GM18507 (cell line): ENCODE results near the gene NFATC1.

ENCODE experiments used
- DNase-seq: peaks from one replicate; pipeline ENCODE4 v3.0.0; 2011; ENCODE audit warnings: low read depth; ENCODE audit not compliant: insufficient read length; ENCODE audit errors: extremely low spot score
- FAIRE-seq: peaks from 2 replicates; lab custom pipeline; 2011; peaks lifted over from hg19 to GRCh38; lab: Jason Lieb, UNC

The NFATC1 gene

DNA sequence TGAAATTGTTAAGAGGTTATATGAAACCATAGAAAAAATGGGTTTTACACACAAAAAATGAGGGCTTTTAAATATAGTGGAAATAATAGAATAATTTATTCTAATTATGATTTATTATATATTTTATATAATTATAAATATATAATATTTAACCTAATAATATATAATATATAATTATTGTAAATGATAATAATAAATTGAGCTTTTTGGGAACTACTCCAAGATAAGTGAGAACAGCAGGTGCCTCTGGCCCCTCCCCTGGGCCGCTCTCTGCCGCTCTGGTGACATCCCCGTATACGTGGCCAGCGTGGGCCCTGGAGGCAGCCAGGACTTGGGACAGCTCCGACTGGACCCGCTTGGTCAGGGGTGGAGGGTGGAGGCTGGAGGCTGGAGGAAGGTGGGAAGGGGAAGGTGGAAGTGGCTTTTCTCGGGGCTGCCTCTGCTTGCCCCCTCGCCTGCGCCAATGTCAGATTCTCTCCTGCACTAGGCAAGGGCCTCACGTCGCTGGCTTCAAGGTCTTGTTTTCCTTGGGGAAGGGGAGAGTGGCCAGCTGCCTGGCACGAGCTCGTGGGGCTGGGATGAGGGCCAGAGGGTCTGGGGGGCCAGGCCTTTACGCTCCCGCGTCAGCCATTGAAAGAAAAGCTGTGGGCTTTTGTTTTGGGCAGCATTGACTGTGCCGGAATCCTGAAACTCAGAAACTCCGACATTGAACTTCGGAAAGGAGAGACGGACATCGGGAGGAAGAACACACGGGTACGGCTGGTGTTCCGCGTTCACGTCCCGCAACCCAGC is 54.8 kb downstream of the NFATC1 start:
- DNase-seq: no peak
- FAIRE-seq: no peak

DNA sequence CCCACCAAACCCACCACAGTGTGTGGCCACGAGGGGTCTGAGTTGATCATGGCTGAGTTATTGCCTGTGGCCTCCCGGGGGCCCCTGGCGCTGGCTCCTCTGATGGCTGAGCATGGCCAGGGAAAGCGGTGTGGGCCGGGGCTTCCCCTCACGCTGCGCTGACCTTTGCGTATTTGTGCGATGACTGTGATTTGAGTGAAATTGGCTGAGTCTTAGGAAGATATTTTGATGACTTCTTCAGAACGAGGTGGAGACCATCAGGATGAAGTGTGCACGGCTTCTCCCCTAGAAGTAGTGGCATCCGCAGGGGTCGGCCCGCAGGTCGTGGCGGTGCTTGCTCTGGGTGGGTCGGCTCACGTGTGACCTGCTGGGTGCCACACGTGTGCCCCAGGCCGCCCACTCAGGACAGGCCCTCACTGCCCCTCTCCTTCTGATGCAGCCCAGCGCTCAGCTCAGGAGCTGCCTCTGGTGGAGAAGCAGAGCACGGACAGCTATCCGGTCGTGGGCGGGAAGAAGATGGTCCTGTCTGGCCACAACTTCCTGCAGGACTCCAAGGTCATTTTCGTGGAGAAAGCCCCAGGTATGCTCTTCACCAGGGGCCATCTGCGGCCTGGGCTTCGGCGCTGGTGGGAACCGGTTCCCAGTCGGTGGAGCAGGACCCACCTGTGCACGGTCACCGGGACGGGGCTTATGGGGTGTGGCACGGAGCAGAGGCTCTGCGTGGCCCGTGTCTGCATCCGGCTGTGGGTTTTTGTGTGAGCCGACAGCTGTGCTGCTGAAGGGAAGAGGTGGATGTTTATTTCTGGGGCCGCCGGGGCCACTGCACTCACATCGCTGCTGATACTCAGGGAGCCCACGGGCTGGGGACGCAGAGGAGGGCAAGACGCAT is 55.8 kb downstream of the NFATC1 start:
- DNase-seq: no peak

DNA sequence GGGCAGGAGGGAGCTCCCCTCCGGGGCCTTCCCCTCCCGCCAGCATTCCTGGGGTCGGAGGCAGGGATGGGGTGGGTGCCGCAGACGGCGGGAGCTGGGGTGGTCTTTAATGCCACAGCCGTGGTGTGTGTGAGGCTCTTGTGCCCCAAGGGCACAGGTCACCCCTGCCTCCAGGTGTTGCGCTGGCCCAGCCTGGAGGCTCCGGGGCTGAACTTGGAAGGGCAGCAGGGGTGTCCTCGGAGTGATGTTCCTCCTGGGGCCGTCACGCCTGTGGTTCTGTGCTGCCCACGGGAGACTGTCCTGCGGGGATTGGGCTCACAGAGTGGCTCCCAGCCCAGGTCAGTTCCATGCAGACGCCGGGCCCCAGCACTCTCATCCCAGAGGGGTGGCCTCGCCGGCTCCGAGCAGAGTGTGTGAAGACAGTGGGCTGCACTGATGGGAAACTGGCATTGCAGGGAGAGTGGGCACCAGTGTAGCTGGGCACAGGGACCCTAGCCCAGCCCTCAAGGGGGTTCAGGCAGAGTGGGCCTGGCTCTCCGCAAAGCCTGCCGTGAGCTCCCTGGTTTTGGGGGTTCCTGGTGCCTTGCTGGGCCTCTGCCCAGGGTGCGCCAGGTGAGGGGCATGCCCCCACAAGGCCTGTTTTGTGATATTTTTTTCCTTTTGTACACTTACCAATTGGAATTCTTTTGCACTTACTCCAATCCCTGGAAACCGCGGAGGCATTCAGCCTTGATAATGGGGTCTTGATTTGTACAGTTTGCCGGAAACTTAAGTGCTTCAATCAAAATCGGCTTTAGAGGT is 56.7 kb downstream of the NFATC1 start:
- DNase-seq: no peak
- no peak for FAIRE-seq

More for the DNA sequence above, 55.8 kb downstream of the NFATC1 start:
- no peak for FAIRE-seq

DNA sequence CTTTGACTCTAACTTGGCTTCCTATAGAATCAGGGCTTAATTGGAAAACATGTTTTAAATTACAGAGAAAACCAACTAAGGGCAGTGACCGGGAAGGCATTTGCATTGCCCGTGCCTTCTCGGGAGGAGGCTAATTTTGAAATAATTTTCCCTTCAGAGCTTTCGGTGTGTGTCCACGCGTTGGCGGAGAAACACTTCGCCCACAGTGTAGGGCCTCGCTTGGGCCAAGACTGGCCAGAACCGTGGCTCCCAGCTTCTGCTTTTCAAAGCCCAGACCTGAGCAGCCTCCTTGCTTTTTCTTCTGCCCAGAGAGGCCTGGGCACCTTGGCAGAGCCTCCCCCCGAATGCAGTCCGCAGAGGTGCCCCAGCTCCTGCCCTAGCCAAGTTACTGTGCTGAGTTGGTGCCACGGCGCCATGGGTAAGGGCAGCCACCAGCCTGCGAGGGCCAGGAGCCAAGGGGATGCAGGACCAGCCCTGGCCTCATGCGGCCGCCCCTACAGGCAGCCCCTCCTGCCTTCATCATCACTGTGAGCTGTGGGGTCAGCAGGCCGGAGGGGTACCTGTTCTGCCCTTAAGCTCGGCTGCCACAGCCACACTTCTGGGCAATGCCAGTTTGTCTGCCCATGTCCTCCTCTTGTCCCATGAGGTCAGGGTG is 57.4 kb downstream of the NFATC1 start:
- FAIRE-seq: no peak
- DNase-seq: no peak

DNA sequence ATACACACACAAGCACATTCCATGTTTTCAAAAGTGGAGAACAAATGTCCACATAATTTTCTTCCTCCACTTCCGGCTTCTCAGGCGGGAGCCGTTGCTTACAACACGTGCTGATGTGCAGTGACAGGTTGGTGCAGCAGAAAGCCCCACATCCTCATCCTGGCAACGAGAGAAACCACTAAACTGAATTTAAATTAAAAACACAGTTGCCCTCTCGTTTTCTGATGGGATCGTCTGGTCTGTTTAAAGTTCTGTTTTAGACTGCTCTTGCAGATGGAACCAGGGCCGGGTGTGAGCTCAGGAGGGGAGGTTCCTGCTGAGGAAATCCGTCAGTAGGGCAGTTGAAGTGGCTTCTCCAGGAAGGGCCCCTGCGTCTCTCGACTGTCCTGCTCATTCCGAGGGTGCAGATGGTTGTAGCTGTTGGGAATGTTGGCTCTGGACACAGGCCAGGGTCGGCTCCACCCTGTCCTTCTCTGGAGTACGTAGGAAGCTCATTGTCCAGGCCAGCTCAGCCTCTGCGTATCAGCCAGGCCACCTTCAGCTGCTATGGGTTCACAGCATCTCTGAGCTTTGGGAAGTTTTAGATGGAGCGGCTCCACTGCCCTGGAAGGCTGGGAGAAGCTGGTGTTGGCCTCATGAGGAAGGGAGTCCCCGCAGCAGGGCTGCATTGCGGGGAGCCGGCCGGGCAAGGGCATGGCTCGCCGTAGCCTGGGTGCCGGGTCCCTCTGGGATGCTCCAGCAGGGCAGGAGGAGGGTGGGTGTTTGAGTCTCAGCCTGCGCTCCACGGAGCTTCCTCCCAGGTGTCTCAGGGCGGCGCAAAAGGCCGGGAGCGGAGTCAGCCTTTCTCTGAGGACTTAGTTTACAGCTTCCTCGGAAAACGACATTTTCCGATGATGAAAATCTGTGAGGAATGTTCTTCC is 58.3 kb downstream of the NFATC1 start:
- FAIRE-seq (no peak), DNase-seq (no peak)

DNA sequence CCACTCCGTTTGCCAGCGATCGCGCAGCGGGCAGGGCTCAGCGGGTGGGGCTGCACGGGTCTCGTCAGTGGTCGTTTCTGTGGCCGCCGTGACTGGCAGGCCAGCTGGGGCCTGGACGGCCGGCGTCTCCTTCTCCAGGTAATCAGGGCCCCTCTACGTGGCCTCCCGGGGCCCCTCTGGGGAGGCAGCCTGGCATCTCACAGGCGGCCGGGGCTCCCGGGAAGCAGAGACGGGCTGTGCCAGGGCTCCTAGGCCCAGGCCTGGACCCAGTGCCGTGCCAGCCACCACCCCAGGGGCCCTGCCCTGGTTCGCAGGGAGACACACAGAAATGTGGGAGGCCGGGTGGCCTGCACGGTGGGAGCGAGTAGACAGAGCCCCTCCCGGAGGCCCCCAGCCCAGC is 59.5 kb downstream of the NFATC1 start:
- FAIRE-seq: no peak

DNA sequence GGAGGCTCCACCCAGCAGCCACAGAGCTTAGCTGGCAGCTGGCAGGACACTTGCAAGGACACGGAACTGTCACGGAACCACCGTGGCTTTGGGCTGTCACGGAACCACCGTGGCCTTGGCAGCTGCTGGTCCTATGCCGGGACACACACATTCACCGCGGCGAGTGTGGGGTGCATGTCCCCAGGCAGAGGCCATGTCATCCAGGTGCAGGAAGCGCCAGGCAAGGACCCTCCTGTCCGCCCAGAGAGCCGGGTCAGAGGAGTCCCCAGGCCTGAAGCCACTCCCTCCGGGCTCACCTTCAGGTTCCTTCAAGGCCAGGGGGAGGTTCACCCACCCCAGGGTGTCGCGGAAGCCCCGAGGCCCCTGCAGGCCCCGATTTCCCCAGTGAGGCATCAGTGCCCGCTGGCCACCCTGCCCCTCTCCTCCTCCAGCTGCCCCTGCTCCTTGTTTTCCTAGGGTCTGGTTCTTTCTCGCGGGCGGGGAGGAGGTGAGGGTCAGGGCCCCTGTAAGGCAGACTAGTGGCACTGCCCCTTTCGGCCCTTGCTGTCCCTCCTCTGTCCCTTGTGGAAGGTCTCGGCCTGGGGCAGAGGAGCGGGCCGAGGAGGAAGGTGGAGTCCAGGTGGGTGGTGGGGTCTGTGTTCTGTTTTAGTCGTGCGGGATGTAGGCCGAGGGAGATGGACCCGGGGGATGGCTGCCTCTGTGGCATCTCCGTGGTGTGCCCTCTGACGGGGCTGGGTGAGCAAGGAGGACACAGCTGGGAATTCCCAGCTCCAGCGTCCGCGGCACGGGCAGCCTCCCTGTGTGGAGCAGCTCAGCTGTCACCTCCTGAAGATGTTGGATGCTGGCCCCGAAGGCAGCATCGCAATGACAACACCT is 60.6 kb downstream of the NFATC1 start:
- FAIRE-seq: no peak
- DNase-seq: no peak

More for the DNA sequence above, 59.5 kb downstream of the NFATC1 start:
- no peak for DNase-seq

DNA sequence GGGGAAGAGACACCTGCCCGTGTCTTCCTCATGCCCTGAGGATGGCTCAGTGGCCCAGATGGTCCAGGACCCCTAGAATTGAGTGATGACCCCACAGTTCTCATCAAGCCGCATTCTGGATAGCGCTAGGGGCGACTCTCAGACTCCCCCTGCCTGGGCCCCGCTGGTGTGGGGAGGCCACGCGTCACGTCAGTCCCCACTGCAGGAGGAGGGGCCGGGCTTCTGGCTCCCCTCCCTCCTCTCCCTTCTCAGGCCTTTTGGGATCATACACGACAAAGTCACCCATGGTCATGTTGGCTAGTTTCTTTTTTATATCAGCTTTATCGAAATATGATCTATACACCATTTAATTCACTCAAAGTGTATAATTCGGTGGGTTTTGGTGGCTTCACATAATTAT is 61.5 kb downstream of the NFATC1 start:
- DNase-seq: no peak
- FAIRE-seq: no peak

DNA sequence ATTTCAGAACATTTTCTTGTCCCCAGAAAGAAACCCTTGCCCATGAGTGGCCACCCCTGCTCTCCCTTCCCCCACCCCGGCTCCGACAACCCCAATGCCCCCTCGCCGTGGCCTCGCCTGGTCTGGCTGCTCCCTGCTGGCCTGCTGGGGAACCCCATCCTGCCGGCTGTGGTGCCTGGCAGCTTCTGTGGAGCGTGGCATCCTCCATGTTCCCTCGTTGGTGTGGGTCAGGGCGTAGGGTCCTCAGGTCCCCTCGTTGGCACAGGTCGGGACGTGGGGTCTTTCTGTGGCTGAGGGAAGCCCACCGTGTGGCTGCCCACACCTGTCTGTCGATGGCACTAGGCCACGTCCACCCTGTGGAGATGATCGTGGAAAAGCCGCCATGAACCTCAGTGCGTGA is 61.9 kb downstream of the NFATC1 start:
- no peak for FAIRE-seq
- no peak for DNase-seq

DNA sequence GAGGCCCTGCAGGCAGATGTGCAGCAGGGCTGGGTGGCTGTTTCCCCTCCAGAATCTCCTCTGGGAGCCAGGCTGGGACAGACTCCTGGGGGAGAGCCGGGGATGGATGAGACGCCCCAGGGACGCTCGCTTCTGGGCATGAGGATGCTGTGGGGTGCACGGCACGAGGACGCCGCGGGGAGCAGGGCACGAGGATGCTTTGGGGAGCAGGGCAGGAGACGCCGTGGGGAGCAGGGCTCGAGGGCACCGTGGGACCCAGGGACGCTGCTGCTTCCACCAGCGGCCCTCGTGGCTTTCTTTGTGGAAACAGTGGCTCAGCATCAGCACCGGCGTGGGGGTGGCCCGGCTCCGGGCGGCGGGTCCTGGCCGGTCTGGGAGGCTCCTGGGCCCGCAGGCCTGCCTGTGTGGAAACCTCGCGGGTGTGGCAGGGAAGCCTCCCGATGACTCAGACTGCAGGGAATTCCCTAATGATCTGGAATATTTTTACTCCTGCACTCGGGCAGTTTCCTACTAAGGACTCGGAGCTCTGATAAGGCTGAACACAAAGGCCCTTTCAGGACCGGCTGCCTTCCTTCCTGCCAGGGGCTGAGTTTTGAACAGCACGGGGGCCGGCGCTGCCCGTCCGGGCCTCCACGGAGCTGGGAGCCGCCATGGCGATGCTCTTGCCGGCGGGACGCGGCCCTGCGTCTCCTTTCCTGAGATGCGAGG is 62.6 kb downstream of the NFATC1 start:
- FAIRE-seq (no peak), DNase-seq (no peak)

DNA sequence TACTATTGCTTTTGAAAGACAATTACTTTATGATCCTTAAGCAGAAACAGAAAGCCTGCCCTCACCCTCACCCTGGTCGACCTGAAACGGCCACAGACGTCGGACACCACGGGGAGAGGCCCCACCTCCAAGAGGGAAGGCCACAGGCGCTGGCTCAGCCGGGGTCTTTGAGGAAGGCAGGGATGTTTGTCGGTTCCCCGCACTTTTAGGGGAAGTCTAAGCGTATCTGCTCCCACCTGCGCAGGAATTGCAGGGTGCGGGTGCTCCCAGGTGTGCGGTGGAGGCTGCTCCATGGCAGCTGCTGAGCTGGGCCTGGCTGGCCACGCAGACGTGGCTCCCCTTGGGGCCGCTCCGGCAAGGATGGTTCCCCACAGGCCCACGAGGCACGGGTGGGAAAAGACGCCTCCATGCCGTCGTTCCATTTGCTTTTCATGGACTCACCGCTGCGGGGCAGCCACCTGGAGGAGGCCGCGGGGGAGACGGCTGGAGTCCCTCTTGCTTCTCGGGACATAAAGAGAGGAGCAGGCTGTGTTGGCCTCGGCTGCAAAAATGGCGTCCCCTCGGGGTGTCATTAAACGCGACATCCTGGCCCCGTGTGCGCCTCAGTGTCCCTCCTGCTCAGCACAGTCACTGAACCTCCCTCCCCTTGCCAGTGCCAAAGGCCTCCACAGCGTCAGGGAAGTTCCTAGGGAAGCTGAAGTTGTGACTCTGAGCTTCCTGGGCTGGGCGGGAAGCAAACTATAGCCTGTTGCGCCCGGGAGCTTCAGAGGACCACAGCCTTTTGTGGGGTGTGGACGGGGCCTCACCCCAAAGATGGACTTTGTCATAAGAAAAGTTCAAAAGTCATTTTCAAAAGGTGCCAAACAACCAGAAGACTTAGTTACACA is 63.4 kb downstream of the NFATC1 start:
- FAIRE-seq (no peak), DNase-seq (no peak)

DNA sequence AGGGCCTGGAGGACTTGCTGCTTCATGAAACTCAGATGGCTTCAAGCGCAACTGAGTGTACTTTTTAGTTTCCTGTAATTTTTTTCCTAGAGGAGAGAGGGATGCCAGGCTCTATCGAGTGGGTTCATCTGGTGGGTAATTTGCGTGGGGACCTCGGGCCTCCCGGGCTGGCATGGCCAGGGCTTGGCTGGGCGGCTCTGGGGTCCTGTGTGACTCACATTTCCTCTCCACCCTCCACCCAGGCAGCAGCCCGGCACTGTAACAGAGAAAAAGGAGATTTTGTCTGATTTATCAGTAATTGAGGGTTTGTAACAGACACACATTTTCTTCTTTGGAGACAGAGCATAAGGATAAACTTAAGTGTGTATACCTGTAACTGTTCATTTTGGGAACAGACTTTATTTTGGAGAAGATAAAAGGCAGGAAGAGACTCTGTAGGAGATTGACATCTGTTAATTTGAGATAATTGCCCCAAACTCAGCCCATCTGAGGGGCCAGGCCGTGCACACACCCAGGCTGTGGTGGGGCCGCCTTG is 64.3 kb downstream of the NFATC1 start:
- no peak for FAIRE-seq
- no peak for DNase-seq

DNA sequence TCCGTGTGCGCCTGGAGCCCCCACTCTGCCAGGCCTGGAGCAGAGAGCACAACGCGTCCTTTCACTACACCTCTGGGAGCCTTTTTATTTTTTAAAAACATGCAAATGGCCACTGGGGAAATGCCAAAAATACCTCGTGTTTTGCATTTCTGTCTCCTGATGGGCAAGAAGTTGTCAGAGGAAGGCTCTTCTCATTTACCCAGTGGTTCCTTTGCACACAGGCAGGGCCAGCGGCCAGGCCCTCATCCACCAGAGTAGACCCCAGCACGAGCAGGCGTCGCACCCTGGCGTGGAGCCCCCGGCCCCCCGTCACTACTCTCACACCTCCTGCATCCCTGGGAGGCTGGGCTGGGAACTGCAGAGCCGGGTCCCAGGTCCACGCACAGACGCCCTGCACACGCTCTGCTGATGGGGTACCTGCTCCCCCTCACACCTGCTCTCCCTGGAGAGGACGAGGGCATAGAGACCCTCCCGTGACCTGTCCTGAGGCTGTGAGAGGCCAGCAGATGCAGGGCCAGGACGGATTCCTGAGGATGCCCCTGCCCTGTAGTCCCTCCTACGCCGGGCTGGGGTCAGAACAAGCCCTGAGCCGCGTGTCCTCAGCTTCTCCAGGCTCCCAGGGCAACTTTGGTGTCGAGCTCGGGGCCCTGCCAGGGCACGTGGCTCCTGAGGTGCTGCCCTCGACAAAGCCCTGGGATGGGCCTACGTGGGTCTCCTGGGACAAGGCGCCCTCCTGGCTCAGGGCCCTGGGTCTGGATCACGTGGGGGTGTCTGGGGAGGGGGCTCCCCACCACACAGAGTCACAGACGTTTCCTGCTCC is 65.0 kb downstream of the NFATC1 start:
- peak; percentile 94 for FAIRE-seq
- DNase-seq: peak; percentile 49

DNA sequence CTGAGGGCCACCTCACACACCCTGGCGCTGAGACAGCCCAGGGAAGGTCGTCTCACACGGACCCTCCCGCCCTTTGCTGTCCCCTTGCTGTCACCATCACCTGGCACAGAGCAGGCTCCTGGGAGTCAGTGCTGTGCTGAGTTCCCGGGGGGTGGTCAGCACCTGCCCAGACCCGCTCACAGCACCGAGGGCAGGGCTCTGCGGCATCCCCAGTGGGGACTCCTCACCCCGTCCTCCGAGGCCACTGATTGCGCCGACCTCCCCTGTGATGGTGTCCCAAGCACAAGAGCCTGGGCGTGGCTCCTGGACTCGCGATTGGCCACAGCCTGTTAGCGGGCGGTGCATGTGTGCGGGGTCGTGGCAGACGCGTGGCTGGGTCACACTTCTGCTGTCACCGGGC is 65.9 kb downstream of the NFATC1 start:
- no peak for FAIRE-seq

DNA sequence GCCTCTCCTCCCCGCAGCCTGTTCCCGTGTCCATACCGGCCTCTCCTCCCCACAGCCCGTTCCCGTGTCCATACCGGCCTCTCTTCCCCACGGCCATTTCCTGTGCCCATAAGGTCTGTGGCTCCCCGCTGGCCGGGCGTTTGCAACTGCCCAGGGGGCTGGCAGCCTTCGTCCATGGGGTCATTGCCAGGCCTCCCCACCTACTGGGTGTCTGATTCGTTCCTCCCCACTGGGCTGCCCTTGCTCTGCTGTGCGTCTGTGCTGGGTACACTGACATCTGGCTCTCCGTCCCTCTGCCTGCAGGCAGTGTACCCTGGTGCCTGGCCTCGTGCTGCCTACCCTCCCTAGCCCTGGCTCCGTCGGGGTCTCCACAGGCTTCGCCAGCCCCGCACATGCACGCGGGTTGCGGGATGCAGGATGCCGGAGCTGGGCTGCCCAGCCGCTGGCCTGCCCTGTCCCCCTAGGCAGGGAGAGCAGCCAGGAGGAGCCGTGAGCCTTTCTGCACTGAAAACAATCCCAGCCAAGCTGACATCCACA is 67.8 kb downstream of the NFATC1 start:
- no peak for DNase-seq
- FAIRE-seq: no peak

More for the DNA sequence above, 65.9 kb downstream of the NFATC1 start:
- no peak for DNase-seq
